NAMALWA (cell line): ENCODE data around the gene CABP7.

ENCODE experiments used
- DNase-seq: peaks from one replicate; pipeline ENCODE4 v3.0.0-alpha.2; 2015; ENCODE audit warnings: low spot score

CABP7 gene

DNA sequence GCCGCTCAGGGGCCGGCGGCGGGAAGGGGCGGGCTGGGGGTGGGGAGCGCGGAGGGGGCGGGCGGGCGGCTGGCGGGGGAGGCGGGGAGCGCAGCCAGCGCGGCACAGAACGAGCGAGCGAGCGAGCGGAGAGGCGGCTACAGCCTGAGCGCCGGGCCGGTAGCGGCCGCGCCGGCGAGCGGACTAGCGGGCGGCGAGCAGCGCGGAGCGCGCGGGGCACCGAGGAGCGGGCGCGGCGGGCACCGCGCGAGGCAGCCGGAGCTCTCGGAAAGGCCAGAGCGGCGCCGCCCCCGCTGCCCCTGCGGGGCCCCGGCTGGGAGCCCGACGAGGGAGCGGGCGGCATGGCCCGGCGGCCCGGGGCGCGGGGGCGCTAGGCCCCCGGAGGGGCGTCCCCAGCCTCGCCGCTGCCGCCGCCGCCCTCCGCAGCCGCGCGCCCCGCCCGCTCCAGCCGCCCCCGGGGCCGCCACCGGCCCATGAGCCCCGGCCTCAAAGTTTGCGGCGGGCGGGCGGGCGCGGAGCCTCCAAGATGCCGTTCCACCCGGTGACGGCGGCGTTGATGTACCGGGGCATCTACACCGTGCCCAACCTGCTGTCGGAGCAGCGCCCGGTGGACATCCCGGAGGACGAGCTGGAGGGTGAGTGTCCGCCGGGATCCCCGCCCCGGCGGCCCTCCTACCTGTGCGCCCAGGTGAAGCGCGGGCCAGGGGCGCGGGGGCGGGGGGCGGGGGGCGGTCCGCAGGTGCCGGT is at the start of gene CABP7:
Gene CABP7 (plus strand): TSS at position 105 of the 747 bp plus-strand sequence. CDS start 422 bp downstream, at position 527.
- no peak for DNase-seq

- no peak for DNase-seq
These were observed 49.2 kb upstream of the CABP7 start for GRCh38 chr22:29670626-29671025.

GRCh38 chr22:29673361-29674066 is 46.3 kb upstream of the CABP7 start:
- DNase-seq = no peak

GRCh38 chr22:29674121-29674520 is 45.7 kb upstream of the CABP7 start:
- no peak for DNase-seq

DNA sequence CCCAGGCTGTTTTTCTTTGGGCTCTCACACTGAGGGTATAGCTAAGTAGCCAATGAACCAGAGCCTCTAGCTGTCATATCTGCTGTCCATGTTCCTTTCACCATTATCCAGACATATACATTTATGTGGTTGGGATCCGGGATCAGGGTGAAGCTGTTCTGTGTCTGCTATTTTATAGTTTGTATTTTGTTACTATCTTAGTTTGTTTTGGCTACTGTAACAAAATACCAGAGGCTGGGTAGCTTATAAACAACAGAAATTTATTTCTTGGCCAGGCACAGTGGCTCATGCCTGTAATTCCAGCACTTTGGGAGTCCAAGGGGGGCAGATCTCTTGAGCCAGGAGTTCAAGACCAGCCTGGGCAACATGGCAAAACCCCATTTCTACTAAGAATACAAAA is 40.5 kb upstream of the CABP7 start:
- no peak for DNase-seq

DNA sequence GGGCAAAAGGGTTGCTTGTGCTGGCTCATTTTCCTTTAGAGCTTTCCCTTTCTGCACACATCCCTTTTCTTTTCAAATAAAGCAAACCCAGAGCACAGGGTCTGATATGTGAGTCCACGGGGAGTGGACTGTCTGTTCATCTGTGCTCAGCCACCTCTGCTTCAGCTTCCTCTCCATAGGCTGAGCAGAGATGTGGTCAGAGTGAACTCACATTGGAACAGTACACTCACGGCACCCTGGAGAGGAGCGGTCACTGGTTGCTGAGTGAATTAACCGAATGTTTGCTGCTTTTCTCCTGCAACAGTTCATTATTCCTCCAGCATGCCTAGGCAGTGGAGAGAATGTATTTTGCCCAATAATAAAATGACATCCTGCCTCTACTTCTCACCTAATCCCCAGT is 36.3 kb upstream of the CABP7 start:
- DNase-seq = no peak

GRCh38 chr22:29684244-29684643 is 35.6 kb upstream of the CABP7 start:
- DNase-seq = no peak

- DNase-seq = no peak
These were observed 30.5 kb upstream of the CABP7 start for GRCh38 chr22:29689206-29689879.

GRCh38 chr22:29689880-29690213 is 30.0 kb upstream of the CABP7 start:
- DNase-seq = peak; percentile 25

DNA sequence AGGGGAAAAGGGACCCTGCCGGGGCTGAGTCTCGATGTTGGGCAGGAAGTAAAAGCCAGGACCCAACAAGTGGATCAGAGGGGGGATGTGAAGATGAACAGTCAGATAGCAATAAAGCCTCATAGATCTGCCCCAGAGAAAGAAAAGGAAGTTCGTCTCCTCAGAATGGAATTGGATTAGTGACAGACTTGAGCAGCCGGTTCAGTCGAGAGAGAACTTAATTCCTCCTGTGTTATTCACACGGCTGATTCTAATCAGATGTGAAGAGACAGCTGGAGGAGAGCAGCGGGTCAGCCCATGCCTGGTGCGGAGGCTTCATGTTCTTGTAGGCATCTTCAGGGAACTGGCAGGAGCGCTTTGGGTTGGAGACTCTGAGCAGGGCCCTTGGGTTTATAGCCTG is 29.3 kb upstream of the CABP7 start:
- no peak for DNase-seq

- no peak for DNase-seq
These were observed 28.0 kb upstream of the CABP7 start for GRCh38 chr22:29691636-29692326.

DNA sequence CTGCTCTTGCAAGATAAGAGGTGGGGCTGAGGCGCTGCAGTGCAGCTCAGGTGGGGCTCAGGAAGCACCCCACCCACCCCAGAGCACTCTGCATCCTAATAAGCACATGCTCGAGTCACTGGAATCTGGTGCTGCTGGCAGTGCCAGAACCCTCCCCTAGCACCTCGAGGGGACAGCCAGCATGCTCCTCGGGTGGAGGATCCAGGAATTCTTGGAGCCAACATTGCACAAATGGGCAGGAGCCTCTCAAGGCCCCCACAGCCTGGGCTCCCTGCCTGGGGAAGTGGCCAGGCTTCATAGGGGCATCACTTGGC is 27.5 kb upstream of the CABP7 start:
- no peak for DNase-seq

- no peak for DNase-seq
These were observed 26.6 kb upstream of the CABP7 start for GRCh38 chr22:29693161-29693560.

DNA sequence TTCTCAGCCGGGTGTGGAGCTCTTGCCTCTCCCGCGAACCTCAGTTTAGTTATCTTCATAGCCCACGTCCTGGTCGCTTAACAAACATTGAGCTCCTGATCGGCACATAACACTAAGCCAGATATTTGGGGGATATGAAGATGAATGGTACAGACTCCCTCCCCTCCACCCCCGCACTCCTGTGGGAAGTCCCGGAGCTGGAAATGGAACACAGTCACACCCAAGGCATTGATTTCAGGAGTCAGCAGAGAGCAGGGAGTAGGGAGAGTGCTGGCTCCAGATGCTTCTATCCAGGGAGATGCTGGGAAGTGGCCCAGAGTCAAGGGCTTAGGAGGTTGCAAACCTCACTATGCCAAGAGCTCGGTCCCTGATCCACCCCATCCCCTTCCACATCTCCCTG is 26.1 kb upstream of the CABP7 start:
- DNase-seq = no peak

DNA sequence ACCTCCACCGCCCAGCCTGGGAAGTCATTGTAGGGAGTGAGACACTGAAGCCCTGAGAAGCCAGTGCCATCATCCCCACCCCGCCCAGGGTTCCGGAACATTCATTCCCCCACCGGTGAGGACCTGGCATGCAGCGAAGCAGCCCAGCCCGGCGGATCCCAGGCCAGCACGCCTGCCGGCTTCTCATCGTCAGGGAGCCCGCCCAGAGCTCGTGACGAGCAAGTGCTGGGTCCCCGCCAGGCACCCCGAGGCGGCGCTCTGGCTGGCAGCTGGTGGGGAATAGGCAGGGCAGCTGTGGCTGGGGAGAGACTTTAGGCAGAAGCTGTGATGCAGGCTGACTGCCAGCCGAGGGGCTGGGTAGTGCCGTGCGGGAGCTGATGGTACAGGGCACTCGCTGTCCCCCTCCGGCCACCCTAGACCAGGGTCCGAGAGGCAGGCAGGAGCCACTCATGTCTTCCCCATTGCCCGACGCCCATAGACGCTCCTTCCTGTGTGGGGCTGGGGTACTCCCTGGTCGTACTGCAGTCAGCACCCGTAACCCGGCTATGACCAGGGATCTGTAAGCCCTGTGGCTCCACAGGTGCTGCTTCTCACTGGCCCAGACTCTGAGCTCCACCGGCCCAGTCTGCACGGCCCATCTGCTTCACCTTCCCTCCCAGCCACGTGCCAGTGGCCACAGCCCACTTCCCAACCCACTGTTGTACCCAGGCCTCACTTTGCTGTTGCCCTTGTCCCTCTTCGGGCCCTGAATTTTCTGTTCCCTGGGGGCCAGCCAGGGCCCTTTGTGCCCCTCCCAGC is 24.5 kb upstream of the CABP7 start:
- DNase-seq = no peak

GRCh38 chr22:29697853-29698598 is 21.8 kb upstream of the CABP7 start:
- DNase-seq = no peak

GRCh38 chr22:29700206-29700899 is 19.4 kb upstream of the CABP7 start:
- no peak for DNase-seq

GRCh38 chr22:29700900-29701154 is 19.0 kb upstream of the CABP7 start:
- DNase-seq = no peak

DNA sequence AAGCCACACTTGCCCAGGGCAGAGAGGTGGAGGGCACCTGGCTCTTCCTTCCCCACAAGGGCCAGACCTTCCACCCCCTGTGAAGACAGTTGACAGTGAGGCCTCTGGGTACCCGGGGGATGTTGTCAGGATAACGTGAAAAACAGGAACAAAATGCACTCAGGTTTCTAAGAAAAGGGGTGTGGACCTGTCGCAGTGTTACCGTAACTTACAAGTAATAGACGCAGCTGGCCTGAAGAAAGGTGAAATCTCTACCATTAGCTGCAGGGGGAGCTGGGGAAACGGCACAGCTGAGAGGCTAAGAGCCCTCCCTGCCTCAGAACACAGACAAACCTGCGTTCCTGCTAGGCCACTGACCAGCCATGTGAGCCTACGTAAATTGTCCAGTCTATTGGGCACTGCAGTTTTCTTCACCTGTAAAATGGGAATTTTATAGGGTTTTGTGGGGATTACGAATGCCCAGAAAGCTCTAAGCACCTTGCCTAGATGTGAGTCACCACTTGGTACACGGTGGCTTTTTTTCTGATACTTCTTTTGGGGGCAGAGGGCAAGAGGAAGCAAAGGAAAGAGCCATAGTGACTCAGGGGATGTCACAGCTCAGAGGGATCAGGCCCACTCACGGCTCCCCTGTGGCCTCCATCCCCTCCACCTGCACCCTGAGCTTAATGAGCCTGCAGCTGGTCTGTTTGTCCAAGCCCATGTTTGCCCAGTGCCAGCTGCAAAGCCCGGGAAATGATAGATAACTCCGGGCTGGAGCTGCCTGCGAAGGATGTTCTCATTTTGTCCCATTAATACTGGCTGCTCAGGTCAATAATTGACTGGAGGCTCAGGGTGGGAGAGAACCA is 18.4 kb upstream of the CABP7 start:
- peak; percentile 64 for DNase-seq
